Measurements from ENCODE around the gene ATP5F1B. TPM values are rescaled to one million over a fixed set of nuclear protein-coding genes. Genes with fewer than 3 reads are reported as not detected.

The ATP5F1B gene
- total RNA-seq, 1 experiment from 2014 or later: 1,051 TPM

DNA sequence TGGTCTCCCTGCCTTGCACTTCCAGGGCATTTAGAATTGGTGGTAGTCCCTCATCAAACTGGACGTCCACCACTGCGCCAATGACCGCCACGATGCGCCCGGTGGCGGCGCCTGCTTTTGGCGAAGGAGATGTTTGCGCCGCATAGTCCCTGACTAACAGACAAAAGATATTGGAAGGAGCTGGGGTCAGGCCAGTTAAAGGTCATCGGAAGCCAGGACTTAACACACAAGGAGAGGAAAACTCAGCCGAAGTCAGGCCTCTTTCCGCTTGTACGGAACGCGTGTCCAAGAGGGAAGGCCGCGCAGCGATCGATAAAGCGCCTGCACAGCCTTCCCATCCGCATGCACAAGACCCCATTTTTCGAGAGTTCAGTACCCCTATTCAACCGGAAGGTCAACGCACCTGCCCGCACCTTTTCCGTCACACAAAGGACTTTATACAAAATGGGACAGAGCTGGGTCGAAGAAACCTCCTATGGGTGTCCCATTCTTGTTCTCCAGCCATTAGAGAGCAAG lies 525 bp downstream of the ATP5F1B start:
- TF ChIP-seq JUND (IDR thresholded peaks at IDR 0.05): no peak
- TF ChIP-seq CTCF (IDR thresholded peaks at IDR 0.05 in 2 of 3, conservative IDR thresholded peaks at IDR 0.05 in 1 of 3; ENCODE audit: borderline replicate concordance in 1 of 3, insufficient read depth in 1 of 3, low read depth in 2 of 3, low read length in 2 of 3): no peak
- no peak for TF ChIP-seq TCF7L2 (IDR thresholded peaks at IDR 0.05; ENCODE audit: borderline replicate concordance, extremely low read depth, insufficient read depth, insufficient read length)
- no peak for TF ChIP-seq ELF1 (IDR thresholded peaks at IDR 0.05; ENCODE audit: borderline replicate concordance, low read depth)
- TF ChIP-seq, protein P1, sequence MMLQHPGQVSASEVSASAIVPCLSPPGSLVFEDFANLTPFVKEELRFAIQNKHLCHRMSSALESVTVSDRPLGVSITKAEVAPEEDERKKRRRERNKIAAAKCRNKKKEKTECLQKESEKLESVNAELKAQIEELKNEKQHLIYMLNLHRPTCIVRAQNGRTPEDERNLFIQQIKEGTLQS (IDR thresholded peaks at IDR 0.05): no peak
- TF ChIP-seq FOSL1 (IDR thresholded peaks at IDR 0.05; ENCODE audit: low read depth): no peak
- no peak for TF ChIP-seq ZNF274 (IDR thresholded peaks at IDR 0.05; ENCODE audit: low read depth, low read length)
- no peak for TF ChIP-seq POLR2AphosphoS5 (IDR thresholded peaks at IDR 0.05; ENCODE audit: low read depth, low read length)
- TF ChIP-seq SIN3A (IDR thresholded peaks at IDR 0.05; ENCODE audit: low read depth): no peak
- no peak for TF ChIP-seq EZH2phosphoT487 (IDR thresholded peaks at IDR 0.05; ENCODE audit: borderline replicate concordance)
- TF ChIP-seq ZBTB33 (IDR thresholded peaks at IDR 0.05; ENCODE audit: extremely low read depth, insufficient replicate concordance, low read length): no peak
- TF ChIP-seq ZFX (IDR thresholded peaks at IDR 0.05): no peak
- TF ChIP-seq SP1 (IDR thresholded peaks at IDR 0.05; ENCODE audit: low read depth): no peak
- CTCF ChIA-PET: interaction anchor here (3.2 kb wide), 1 partner anchor 9 kb away, joined by 19 read pairs; no protein-coding TSS in a partner anchor
- no peak for ATAC-seq

More for the DNA sequence above, 525 bp downstream of the ATP5F1B start:
- H3K9me3 ChIP-seq (ENCODE audit: control insufficient read depth in 1 of 2, insufficient read depth in 1 of 2, low read depth in 1 of 2, low read length in 2 of 2): no peaks in the 10 kb centered on the region
- no peak overlapping the region for H2AFZ ChIP-seq (ENCODE audit: low read depth, low read length, poor library complexity, severe bottlenecking)
- H3K36me3 ChIP-seq (ENCODE audit: control insufficient read depth in 1 of 2, insufficient read depth in 2 of 2, low read length in 2 of 2): peaks cover 34 to 38% of the 10 kb centered on the region in 2 experiments
- peak overlapping the region; percentile 96 for H3K9ac ChIP-seq (ENCODE audit: low read length)
- ChIA-PET RAD21 (ENCODE audit: low non-redundant PET in 1 of 2, low total read pairs in 2 of 2, uncharacterized antibody in 2 of 2, unreplicated experiment in 2 of 2) (interaction anchor here in 1 of 2 experiments (0.8 kb wide), 1 partner anchor 9 kb away, joined by 4 read pairs; no protein-coding TSS in a partner anchor), POLR2A (interaction anchor here (3.3 kb wide), 1 partner anchor 9 kb away, joined by 23 read pairs; no protein-coding TSS in a partner anchor)
- H3K4me3 ChIP-seq (replicated peaks in 1 of 2; ENCODE audit: low read depth in 1 of 2, low read length in 2 of 2): peak overlapping the region; percentile 99 to 100
- H3K9me2 ChIP-seq (ENCODE audit: insufficient read depth): no peaks in the 10 kb centered on the region
- H3K27me3 ChIP-seq (ENCODE audit: insufficient read depth, low read length): no peaks in the 10 kb centered on the region
- peaks cover 56% of the 10 kb centered on the region for H3K79me2 ChIP-seq (ENCODE audit: insufficient read depth, low read length)
- peak overlapping the region; percentile 78 for H3K27ac ChIP-seq (ENCODE audit: low read depth, low read length)
- intact Hi-C loops (cut with micrococcal nuclease): no loop called here
- peaks cover 2 to 19% of the 10 kb centered on the region in 2 experiments; a peak in 3 of 4 replicates for H3K4me1 ChIP-seq (ENCODE audit: control insufficient read depth in 1 of 2, insufficient read depth in 2 of 2, low read length in 2 of 2)
- H3K4me2 ChIP-seq (ENCODE audit: low read length): peak overlapping the region; percentile 80
- TSS peak; percentile 61 for BruUV-seq (replicated peaks)
- DNase-seq (ENCODE audit: low read depth, low spot score): no peak
- H4K20me1 ChIP-seq (ENCODE audit: insufficient read depth): peaks cover 21% of the 10 kb centered on the region; the same call in 1 of the 2 replicates

All from HCT116 (cell line).